Measurements from ENCODE around the gene ARL2BP.

GRCh38 chr16:57196286-57196685, 48.8 kb upstream of the ARL2BP start:
- TF ChIP-seq UBTF (CRISPR knock-in tag; IDR thresholded peaks at IDR 0.05) (no peak), ONECUT2 (CRISPR knock-in tag; IDR thresholded peaks at IDR 0.05) (no peak), PAX8 (CRISPR knock-in tag; IDR thresholded peaks at IDR 0.05; ENCODE audit: borderline replicate concordance) (no peak), U2AF1 (optimal IDR thresholded peaks at IDR 0.05; ENCODE audit: low read depth, low read length) (no peak), MXI1 (IDR thresholded peaks at IDR 0.05; ENCODE audit: borderline replicate concordance, low read depth, low read length) (no peak), STAT5B (CRISPR knock-in tag; IDR thresholded peaks at IDR 0.05) (no peak)
- TF ChIP-seq, protein P1, sequence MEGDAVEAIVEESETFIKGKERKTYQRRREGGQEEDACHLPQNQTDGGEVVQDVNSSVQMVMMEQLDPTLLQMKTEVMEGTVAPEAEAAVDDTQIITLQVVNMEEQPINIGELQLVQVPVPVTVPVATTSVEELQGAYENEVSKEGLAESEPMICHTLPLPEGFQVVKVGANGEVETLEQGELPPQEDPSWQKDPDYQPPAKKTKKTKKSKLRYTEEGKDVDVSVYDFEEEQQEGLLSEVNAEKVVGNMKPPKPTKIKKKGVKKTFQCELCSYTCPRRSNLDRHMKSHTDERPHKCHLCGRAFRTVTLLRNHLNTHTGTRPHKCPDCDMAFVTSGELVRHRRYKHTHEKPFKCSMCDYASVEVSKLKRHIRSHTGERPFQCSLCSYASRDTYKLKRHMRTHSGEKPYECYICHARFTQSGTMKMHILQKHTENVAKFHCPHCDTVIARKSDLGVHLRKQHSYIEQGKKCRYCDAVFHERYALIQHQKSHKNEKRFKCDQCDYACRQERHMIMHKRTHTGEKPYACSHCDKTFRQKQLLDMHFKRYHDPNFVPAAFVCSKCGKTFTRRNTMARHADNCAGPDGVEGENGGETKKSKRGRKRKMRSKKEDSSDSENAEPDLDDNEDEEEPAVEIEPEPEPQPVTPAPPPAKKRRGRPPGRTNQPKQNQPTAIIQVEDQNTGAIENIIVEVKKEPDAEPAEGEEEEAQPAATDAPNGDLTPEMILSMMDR (CRISPR knock-in tag; IDR thresholded peaks at IDR 0.05) = no peak
- TF ChIP-seq, protein P2, sequence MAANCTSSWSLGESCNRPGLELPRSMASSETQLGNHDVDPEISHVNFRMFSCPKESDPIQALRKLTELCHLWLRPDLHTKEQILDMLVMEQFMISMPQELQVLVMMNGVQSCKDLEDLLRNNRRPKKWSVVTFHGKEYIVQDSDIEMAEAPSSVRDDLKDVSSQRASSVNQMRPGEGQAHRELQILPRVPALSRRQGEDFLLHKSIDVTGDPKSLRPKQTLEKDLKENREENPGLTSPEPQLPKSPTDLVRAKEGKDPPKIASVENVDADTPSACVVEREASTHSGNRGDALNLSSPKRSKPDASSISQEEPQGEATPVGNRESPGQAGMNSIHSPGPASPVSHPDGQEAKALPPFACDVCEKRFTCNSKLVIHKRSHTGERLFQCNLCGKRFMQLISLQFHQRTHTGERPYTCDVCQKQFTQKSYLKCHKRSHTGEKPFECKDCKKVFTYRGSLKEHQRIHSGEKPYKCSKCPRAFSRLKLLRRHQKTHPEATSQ (CRISPR knock-in tag; IDR thresholded peaks at IDR 0.05; ENCODE audit: borderline replicate concordance) = no peak
- TF ChIP-seq, protein P3, sequence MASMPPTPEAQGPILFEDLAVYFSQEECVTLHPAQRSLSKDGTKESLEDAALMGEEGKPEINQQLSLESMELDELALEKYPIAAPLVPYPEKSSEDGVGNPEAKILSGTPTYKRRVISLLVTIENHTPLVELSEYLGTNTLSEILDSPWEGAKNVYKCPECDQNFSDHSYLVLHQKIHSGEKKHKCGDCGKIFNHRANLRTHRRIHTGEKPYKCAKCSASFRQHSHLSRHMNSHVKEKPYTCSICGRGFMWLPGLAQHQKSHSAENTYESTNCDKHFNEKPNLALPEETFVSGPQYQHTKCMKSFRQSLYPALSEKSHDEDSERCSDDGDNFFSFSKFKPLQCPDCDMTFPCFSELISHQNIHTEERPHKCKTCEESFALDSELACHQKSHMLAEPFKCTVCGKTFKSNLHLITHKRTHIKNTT (CRISPR knock-in tag; IDR thresholded peaks at IDR 0.05) = no peak
